Measurements from ENCODE around the gene BMPR1A.

- TF ChIP-seq CTCF (conservative IDR thresholded peaks at IDR 0.05; ENCODE audit: low read length) (no peak), EZH2phosphoT487 (IDR thresholded peaks at IDR 0.05; ENCODE audit: borderline replicate concordance) (no peak)
Observed at GRCh38 chr10:86817246-86817645, 60.8 kb downstream of the BMPR1A start.

Measured in Loucy (cell line).